ENCODE measurements around the gene TTC12.
"Not testable (repeated sequence)": the region's sequence is repeated elsewhere in the genome, so short reads cannot be mapped to it uniquely, and the experiment has no call there.

The TTC12 gene

DNA sequence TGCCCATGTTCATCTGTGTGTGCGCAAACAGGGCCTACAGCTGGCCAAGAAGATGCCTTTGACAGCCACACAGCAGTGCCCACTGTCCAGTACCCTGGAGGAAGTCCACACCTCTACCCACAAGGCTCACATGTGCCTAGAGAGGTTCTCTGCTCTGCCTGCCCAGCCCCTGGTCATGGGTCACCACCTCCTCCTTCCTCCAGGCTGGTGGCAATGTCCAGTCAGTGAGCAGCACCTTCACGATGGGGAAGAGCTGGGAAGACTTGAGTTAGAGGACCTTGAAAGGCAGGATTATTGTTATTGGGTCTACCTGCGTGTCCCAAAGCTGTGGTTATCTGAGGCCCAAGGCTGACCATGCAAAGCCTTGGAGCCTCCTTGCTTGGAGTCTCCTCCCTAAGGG is 28.4 kb upstream of the TTC12 start:
- no peak for DNase-seq

- no peak for DNase-seq
These were observed 27.6 kb upstream of the TTC12 start for GRCh38 chr11:113286509-113287497.

- DNase-seq, result no peak
These were observed 26.6 kb upstream of the TTC12 start for GRCh38 chr11:113287801-113288200.

DNA sequence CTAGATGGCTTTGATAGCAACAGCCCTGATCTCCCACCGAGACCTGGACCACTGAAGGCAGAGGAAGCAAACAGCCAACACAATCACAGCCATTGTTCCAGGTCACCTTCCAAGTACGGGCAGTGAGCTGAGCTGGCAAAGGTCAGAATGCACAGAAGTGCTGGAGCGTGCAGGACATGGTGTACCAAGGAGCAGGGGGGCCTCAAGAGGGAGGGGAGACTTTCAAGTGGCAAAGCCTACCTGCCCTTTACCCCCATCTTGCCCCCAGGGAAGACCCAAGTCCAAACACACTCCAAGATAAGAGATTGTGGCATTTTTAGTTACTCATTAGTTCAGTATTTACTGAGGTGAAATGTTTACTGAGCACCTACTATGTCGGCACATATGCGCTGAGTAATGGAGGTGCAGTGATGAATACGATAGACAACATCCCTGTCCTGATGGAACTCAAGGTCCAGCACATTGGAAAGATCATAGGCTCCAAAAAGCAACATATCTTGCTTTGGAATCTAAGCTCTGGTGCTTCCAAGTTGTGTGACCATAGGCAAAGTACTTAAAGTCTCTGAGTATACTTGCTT is 26.0 kb upstream of the TTC12 start:
- DNase-seq, result no peak

GRCh38 chr11:113289431-113290187 is 24.8 kb upstream of the TTC12 start:
- peak; percentile 22 for DNase-seq

- no peak for DNase-seq
These were observed 20.4 kb upstream of the TTC12 start for GRCh38 chr11:113293936-113294335.

GRCh38 chr11:113295993-113296392 is 18.4 kb upstream of the TTC12 start:
- DNase-seq, result no peak

GRCh38 chr11:113296447-113297205 is 17.8 kb upstream of the TTC12 start:
- DNase-seq, result no peak

- DNase-seq, result not testable (repeated sequence)
These were observed 15.9 kb upstream of the TTC12 start for GRCh38 chr11:113298496-113298895.

DNA sequence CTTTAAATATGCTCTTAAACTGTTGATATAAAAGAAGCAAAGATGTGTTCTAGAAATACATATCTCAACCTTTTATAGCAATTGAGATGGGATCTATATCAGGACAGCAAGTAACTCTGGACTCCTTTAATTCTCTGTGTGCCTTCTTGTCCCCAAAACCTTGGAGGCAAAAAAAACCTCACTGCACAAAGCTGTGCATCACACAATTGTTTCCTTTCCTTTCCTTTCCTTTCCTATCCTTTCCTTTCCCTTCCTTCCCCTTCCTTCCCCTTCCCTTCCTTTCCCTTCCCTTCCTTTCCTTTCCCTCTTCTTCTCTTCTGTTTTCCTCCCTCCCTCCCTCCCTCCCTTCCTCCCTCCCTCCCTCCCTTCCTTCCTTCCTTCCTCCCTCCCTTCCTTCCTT is 9.5 kb upstream of the TTC12 start:
- DNase-seq, result no peak

DNA sequence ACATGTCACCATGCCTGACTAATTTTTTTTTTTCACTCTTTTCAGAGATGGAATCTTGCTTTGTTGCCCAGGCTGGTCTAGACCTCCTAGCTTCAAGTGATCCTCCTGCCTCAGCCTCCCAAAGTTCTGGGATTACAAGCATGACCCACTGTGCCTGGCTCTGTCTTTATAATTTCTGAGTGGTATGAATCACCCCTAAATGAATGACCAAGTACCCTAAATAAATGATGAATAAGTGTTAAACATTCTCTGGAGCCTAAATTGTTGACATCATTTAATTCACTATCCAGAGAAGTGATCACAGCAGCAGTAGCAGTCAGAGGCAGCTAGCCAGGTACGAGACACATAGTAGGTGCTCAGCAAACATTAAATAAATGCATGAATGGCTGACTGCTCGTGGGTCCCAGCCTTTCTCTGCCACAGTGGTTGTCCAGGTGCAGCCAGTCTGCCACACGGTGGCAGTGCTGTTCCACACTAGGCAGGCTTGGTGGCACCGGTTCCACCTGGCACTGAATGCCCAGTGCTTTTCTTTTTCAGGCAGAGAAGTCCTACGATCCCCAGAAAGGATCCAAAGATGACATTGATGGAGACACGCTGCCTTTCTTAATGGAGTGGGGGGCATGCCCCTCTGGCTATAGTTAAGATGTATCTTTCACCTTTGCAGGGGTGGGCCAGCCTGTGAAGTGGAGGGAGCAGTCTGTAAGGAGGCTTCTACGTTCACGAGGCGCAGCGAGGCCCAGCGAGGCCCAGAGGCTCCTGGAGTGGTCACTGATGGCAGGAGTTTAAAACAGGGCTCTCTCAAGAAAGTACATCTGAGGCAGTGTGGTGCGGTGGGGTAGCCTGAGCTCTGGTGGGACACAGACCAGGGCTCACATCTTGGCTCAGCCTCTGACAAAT is 8.7 kb upstream of the TTC12 start:
- peak; percentile 40 for DNase-seq

GRCh38 chr11:113308601-113309000 is 5.8 kb upstream of the TTC12 start:
- DNase-seq, result no peak

- no peak for DNase-seq
These were observed 2.8 kb upstream of the TTC12 start for GRCh38 chr11:113311536-113311935.

GRCh38 chr11:113313601-113314000 is 782 bp upstream of the TTC12 start:
- no peak for DNase-seq

DNA sequence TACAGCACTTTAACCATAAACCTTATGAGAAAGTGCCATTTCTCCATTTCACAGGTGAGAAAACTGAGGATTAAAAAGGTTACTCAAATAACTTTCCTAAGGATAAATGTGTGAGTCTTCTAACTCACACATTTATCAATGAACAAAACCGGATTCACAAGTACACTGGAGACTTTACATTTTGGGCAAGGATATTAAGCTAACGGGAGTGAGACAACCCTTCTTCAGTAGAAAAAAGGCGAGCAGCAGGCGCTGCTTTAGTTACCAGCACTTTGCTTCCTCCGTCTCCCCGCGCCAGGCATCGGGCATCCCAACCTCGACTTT is 356 bp upstream of the TTC12 start:
- no peak for DNase-seq

DNA sequence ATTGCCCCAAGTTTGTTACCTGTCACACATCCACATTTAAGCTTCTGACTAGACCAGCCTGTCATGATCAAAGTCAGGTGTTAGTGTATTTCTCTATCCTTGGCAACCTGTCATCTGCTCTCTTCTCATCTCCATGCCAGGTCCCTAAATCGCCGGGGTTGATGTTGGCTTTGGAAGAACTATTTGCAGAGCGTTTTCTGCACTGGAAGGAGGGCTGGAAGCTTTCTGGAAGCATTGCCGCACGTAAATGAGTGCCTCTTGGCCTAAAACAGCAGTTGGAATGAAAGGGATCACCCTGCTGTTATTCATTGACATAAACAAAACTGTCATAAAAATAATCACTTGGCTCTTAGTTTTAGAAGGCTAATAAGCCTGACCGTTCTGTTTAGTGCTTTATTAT is 1.4 kb downstream of the TTC12 start:
- DNase-seq, result no peak

DNA sequence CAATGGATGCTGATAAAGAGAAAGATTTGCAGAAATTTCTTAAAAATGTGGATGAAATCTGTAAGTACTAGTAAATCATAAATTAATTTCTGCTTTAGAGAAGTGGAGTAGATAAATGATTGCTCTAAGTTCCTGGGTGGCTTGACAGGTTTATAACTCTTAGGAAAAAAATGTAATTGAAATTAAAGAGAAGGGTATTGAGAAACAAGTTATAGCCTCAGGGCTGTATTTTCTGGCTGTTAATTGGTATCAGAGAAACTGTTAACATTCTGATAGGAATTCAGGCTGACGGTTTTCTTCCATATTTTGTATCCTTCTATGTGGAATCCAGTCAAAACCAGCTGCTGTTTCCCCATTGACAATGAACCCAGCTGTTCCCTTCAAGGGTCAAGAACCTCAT is 1.9 kb downstream of the TTC12 start:
- DNase-seq, result no peak

GRCh38 chr11:113317339-113317738 is 3.0 kb downstream of the TTC12 start:
- no peak for DNase-seq

DNA sequence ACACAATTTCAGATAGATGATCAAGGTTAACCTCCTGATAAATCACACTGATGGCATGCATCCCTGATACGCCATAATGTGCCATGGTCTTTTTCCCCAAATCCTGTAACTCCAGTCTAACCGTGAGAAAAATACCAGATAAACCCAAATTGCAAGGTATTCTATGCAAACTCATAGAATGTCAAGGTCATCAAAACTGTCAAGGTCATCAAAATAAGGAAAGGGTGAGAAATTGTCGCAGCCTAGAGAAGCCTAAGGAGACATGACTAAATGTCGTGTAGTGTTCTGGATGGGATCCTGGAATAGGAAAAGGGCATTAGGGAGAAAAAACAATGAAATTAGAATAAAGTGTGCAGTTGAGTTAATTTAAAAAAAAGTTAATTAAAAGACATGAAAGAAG is 4.7 kb downstream of the TTC12 start:
- DNase-seq, result no peak

DNA sequence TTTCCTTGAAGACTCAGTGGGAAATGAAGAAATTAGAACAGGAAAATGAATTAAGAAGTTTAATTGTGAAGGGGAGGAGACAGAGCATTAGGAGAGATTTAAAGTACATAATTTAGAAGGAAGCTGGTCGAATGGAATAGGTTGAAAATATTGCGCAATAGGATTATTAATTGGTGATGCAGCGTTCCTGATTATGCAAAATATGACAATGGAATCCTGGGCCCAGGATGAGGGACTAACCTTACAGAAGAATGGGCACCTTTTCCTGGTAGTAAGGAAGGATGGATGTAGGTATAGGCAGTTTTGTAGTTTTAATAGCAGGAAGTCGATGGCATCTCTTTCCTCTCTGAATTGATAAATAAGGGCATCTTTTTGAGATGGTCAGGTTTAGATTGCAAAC is 7.8 kb downstream of the TTC12 start:
- DNase-seq, result no peak

DNA sequence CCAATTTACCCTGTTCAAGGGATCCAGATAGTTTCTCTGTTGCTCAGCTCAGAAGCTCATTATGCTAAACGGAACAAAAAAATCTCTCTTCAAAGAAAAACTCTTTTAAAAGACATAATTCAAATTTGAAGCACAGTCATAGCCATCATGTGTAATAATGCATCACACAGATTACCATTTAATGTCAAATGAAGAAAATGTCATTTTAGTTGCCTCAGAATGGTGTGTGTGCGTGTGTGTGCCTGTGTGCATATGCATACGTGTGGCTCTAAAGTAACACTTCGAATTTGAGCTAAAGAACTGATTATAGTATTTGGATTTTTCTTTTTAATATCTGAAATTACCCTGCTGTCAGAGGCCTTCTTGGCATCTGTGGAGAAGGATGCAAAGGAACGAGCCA is 9.9 kb downstream of the TTC12 start:
- no peak for DNase-seq

- DNase-seq, result no peak
These were observed 15.3 kb downstream of the TTC12 start for GRCh38 chr11:113329725-113330124.
